IMR-90 (cell line): ENCODE measurements around the gene SPARC. TPM values are rescaled to one million over a fixed set of nuclear protein-coding genes. Genes with fewer than 3 reads are reported as not detected.

ENCODE experiments used
- ATAC-seq: fragments of 200-7000 bp; cut with Tn5 transposase; 2 replicates; pipeline ENCODE4 v1.9.1; 2020; ENCODE audit warnings: low read depth, mild to moderate bottlenecking, moderate library complexity
- BruUV-seq: library from RNA; stranded (reverse); fragments of 400-500 nt; replicated peaks from 2 replicates; lab custom pipeline; 2021; lab: Mats Ljungman, UMichigan
- CTCF ChIA-PET: fragments of 300-600 bp; formaldehyde crosslinking; extraction: SDS; loops from one replicate; lab custom pipeline; 2021; ENCODE audit warnings: antibody characterized with exemption; lab: Yijun Ruan, JAX
- POLR2A ChIA-PET: fragments of 300-600 bp; sonication (Branson Sonifier 250); formaldehyde crosslinking; loops from one replicate; lab custom pipeline; 2022; ENCODE audit warnings: antibody characterized with exemption; ENCODE audit not compliant: unreplicated experiment; lab: Charles Lee
- DNase-seq: peaks from one replicate; pipeline ENCODE4 v3.0.0; 2013
- H2AFZ ChIP-seq: replicated peaks from 2 replicates; pipeline ENCODE3; 2013; ENCODE audit warnings: low read length, mild to moderate bottlenecking; ENCODE audit not compliant: poor library complexity
- H2AK5ac ChIP-seq: 2 replicates; pipeline ENCODE4 v1.6.1; 2013; ENCODE audit warnings: low read depth, low read length, inconsistent platforms
- H2AK9ac ChIP-seq: replicated peaks from 2 replicates; pipeline ENCODE3; 2013; ENCODE audit warnings: mild to moderate bottlenecking, low read depth, low read length, moderate library complexity; ENCODE audit not compliant: poor library complexity
- H2BK120ac ChIP-seq: 2 replicates; pipeline ENCODE4 v1.6.1; 2013; ENCODE audit warnings: low read depth, low read length, inconsistent platforms
- H2BK15ac ChIP-seq: 3 replicates; pipeline ENCODE4 v1.6.1; 2013; ENCODE audit warnings: low read depth, low read length, inconsistent platforms
- H2BK20ac ChIP-seq: 2 replicates; pipeline ENCODE4 v1.6.1; 2013; ENCODE audit warnings: low read depth, mild to moderate bottlenecking, inconsistent platforms, low read length, moderate library complexity
- H2BK5ac ChIP-seq: 2 replicates; pipeline ENCODE4 v1.6.1; 2013; ENCODE audit warnings: mild to moderate bottlenecking, low read depth, low read length, inconsistent platforms; ENCODE audit not compliant: poor library complexity, severe bottlenecking
- H3K14ac ChIP-seq: replicated peaks from 2 replicates; pipeline ENCODE4 v1.6.1; 2013; ENCODE audit warnings: low read depth, low read length, inconsistent platforms
- H3K18ac ChIP-seq: 2 replicates; pipeline ENCODE4 v1.6.1; 2013; ENCODE audit warnings: low read depth, low read length, control low read depth
- H3K23ac ChIP-seq: 2 replicates; pipeline ENCODE4 v1.6.1; 2013; ENCODE audit warnings: low read depth, low read length, inconsistent platforms
- H3K27ac ChIP-seq: 2 replicates; pipeline ENCODE4 v1.5.1; 2013; ENCODE audit warnings: mild to moderate bottlenecking, control low read depth, low read length; ENCODE audit not compliant: insufficient read depth
- H3K27me3 ChIP-seq: 2 replicates; pipeline ENCODE4 v1.6.1; 2013; ENCODE audit warnings: low read length; ENCODE audit not compliant: control insufficient read depth, insufficient read depth
- H3K36me3 ChIP-seq: 2 replicates; pipeline ENCODE4 v1.6.1; 2013; ENCODE audit warnings: low read length, mixed read lengths; ENCODE audit not compliant: control insufficient read depth, insufficient read depth
- H3K4ac ChIP-seq: 2 replicates; pipeline ENCODE4 v1.6.1; 2013; ENCODE audit warnings: low read depth, low read length, inconsistent platforms
- H3K4me1 ChIP-seq: 2 replicates; pipeline ENCODE4 v1.6.1; 2013; ENCODE audit warnings: low read length, mixed read lengths; ENCODE audit not compliant: control insufficient read depth, insufficient read depth
- H3K4me2 ChIP-seq: 2 replicates; pipeline ENCODE4 v1.6.1; 2013; ENCODE audit warnings: low read depth, mild to moderate bottlenecking, control low read depth, low read length, moderate library complexity
- H3K4me3 ChIP-seq: 2 replicates; pipeline ENCODE4 v1.5.1; 2013; ENCODE audit warnings: low read depth, mild to moderate bottlenecking, control low read depth, low read length, moderate library complexity; ENCODE audit not compliant: insufficient read depth
- H3K56ac ChIP-seq: 2 replicates; pipeline ENCODE4 v1.6.1; 2013; ENCODE audit warnings: low read length, inconsistent platforms; ENCODE audit not compliant: insufficient read depth; ENCODE audit errors: extremely low read depth
- H3K79me1 ChIP-seq, 2 experiments: 2 replicates each; pipeline ENCODE4 v1.6.1; 2013; ENCODE audit warnings: low read length in 2 of 2, inconsistent platforms in 1 of 2, low read depth in 1 of 2
- H3K9ac ChIP-seq: 2 replicates; pipeline ENCODE4 v1.6.1; 2013; ENCODE audit warnings: low read depth, low read length, control low read depth
- H3K9me1 ChIP-seq: 2 replicates; pipeline ENCODE4 v1.6.1; 2013; ENCODE audit warnings: low read length, inconsistent platforms; ENCODE audit not compliant: insufficient read depth
- H3K9me3 ChIP-seq: 2 replicates; pipeline ENCODE4 v1.6.1; 2013; ENCODE audit warnings: low read length; ENCODE audit not compliant: control insufficient read depth, insufficient read depth
- H4K20me1 ChIP-seq: 2 replicates; pipeline ENCODE4 v1.6.1; 2013; ENCODE audit warnings: low read length, inconsistent platforms; ENCODE audit not compliant: insufficient read depth
- H4K5ac ChIP-seq: 2 replicates; pipeline ENCODE4 v1.6.1; 2013; ENCODE audit warnings: mild to moderate bottlenecking, low read depth, low read length, control low read depth
- H4K8ac ChIP-seq, 2 experiments: 2 replicates each; pipeline ENCODE4 v1.6.1; 2013; ENCODE audit warnings: low read depth in 2 of 2, low read length in 2 of 2, control low read depth in 1 of 2, inconsistent platforms in 1 of 2
- H4K91ac ChIP-seq: 2 replicates; pipeline ENCODE4 v1.6.1; 2013; ENCODE audit warnings: low read depth, low read length, inconsistent platforms; ENCODE audit not compliant: insufficient read depth
- POLR2A ChIP-seq: IDR thresholded peaks from 2 replicates; pipeline ENCODE4 v1.6.1; 2012; ENCODE audit warnings: mild to moderate bottlenecking, low read depth, low read length
- WGBS, 2 experiments: methylation state at CpG; one replicate each; pipeline versions ENCODE4 v1.1.5 to v1.1.7; 2013; ENCODE audit warnings: missing lambda C conversion rate in 2 of 2; ENCODE audit not compliant: insufficient read length in 1 of 2; ENCODE audit errors: extremely low coverage in 2 of 2; 5-methylcytosine and 5-hydroxymethylcytosine counted together
- dilution Hi-C: fragments of 300-500 bp; cut with HindIII; formaldehyde crosslinking; loops from one replicate; pipeline ENCODE4 v1.14.3; 2018; ENCODE audit warnings: low sequenced_read_pairs; ENCODE audit not compliant: unreplicated experiment
- in situ Hi-C: fragments of 300-500 bp; cut with MboI; formaldehyde crosslinking; loops from 3 replicates; pipeline ENCODE4 v1.14.3; 2019; ENCODE audit warnings: low sequenced_read_pairs, inconsistent platforms, mixed read lengths
- intact Hi-C: fragments of 100-400 bp; cut with micrococcal nuclease; formaldehyde crosslinking; loops from 2 replicates; pipeline ENCODE4 v1.10.0; 2022
- polyA plus RNA-seq, 3 experiments: library from polyadenylated mRNA; depleted of rRNA; stranded (reverse); fragments of >200 nt; gene quantifications; 2 replicates each; pipeline ENCODE4 v1.2.3, GENCODE V29; 2012; ENCODE audit warnings: low replicate concordance in 1 of 3
- total RNA-seq: library from RNA; depleted of rRNA; stranded (reverse); fragments of >200 nt; gene quantifications from 2 replicates; pipeline ENCODE4 v1.2.3, GENCODE V29; 2012
- TF ChIP-seq, protein P1 (sequence below): conservative IDR thresholded peaks from 2 replicates; pipeline ENCODE4 v1.5.1; 2012; ENCODE audit warnings: mild to moderate bottlenecking, low read depth, low read length, improper control_type of control experiment

The SPARC gene
- total and polyA plus RNA-seq, 2 of the 4 experiments (the other 2 are of a cell fraction) = 1,186 to 4,692 TPM

DNA sequence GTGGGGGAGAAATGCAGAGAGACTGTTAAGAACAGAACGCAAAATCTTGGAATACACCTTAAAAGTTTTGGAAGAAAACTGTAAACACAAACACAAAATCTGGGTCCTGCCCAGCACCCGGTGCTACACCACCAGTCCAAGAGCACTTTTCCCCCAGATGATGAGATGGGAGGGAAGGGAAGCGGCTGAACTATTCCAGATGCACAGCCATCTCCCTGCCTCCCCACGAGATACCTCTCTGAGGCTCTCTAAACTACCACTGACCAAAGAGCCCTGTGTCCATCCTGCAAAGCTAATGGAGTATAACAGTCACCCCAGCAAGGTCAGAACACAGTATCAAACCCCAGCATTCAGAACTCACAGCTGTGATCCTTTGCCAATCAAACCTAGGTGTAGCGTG is 8.0 kb downstream of the SPARC start:
- no peak overlapping the region for H2BK120ac ChIP-seq
- H3K56ac ChIP-seq = no peak overlapping the region
- no peaks in the 10 kb centered on the region for H3K9me3 ChIP-seq
- DNase-seq (peak; percentile 4), ATAC-seq (no peak)
- no peak overlapping the region for H2BK20ac ChIP-seq
- no peaks in the 10 kb centered on the region for H3K27me3 ChIP-seq
- H2BK5ac ChIP-seq = peak overlapping the region; percentile 44
- WGBS, 2 experiments = no CpG with 5 or more reads among the region's 5 CpGs
- no peak overlapping the region for H4K5ac ChIP-seq
- no peak overlapping the region for H3K18ac ChIP-seq
- no peak overlapping the region; the same call in 1 of the 2 replicates for H3K9ac ChIP-seq
- H3K4me2 ChIP-seq = peak overlapping the region; percentile 87
- no peak overlapping the region for H2AK9ac ChIP-seq
- H2AFZ ChIP-seq = no peak overlapping the region
- no peak overlapping the region for H4K8ac ChIP-seq
- H3K23ac ChIP-seq = peak overlapping the region; percentile 75; the same call in 1 of the 2 replicates
- no peak overlapping the region for H4K91ac ChIP-seq
- peak overlapping the region; percentile 39; the same call in 1 of the 2 replicates for H3K14ac ChIP-seq
- peaks cover 100% of the 10 kb centered on the region for H4K20me1 ChIP-seq
- TF ChIP-seq, protein P1, sequence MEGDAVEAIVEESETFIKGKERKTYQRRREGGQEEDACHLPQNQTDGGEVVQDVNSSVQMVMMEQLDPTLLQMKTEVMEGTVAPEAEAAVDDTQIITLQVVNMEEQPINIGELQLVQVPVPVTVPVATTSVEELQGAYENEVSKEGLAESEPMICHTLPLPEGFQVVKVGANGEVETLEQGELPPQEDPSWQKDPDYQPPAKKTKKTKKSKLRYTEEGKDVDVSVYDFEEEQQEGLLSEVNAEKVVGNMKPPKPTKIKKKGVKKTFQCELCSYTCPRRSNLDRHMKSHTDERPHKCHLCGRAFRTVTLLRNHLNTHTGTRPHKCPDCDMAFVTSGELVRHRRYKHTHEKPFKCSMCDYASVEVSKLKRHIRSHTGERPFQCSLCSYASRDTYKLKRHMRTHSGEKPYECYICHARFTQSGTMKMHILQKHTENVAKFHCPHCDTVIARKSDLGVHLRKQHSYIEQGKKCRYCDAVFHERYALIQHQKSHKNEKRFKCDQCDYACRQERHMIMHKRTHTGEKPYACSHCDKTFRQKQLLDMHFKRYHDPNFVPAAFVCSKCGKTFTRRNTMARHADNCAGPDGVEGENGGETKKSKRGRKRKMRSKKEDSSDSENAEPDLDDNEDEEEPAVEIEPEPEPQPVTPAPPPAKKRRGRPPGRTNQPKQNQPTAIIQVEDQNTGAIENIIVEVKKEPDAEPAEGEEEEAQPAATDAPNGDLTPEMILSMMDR = no peak
- TF ChIP-seq POLR2A = 0 out of 2 replicates have a peak, but pooled peaks have one; percentile 30
- 0 out of 2 replicates have a peak overlapping the region, but pooled peaks have one; percentile 4 for H3K4ac ChIP-seq
- peaks cover 63% of the 10 kb centered on the region for H3K4me1 ChIP-seq
- POLR2A ChIA-PET = interaction anchor here (0.9 kb wide), 1 partner anchor 8 kb away, joined by 3 read pairs; no protein-coding TSS in a partner anchor
- peak overlapping the region; percentile 66; the same call in 1 of the 2 replicates for H3K27ac ChIP-seq
- dilution Hi-C loops = no loop called here
- no TSS peak for BruUV-seq
- H3K4me3 ChIP-seq = no peak overlapping the region
- peaks cover 70% of the 10 kb centered on the region for H3K36me3 ChIP-seq
- H2BK15ac ChIP-seq = no peak overlapping the region
- CTCF ChIA-PET = interaction anchor here (3.7 kb wide), 1 partner anchor 62 kb away, joined by 13 read pairs; no protein-coding TSS in a partner anchor
- H3K79me1 ChIP-seq = peaks cover 13 to 72% of the 10 kb centered on the region in 2 experiments; a peak in 3 of 4 replicates
- in situ Hi-C loops = no loop called here
- H3K9me1 ChIP-seq = peaks cover 45% of the 10 kb centered on the region
- intact Hi-C loops = no loop called here
- H2AK5ac ChIP-seq = no peak overlapping the region
